DMS153 (cell line): ENCODE results near the gene SCN11A.
"Not testable (repeated sequence)": the region's sequence is repeated elsewhere in the genome, so short reads cannot be mapped to it uniquely, and the experiment has no call there.

Experiments used
- DNase-seq: peaks from one replicate; lab custom pipeline; 2025; lab: John Stamatoyannopoulos, UW

The SCN11A gene

GRCh38 chr3:39065197-39065596 is 13.5 kb upstream of the SCN11A start:
- DNase-seq = no peak

- no peak for DNase-seq
These were observed 12.9 kb upstream of the SCN11A start for GRCh38 chr3:39064646-39065045.

- no peak for DNase-seq
These were observed 11.4 kb upstream of the SCN11A start for GRCh38 chr3:39063143-39063542.

- no peak for DNase-seq
These were observed 10.4 kb upstream of the SCN11A start for GRCh38 chr3:39062180-39062579.

GRCh38 chr3:39061228-39061627 is 9.5 kb upstream of the SCN11A start:
- not testable (repeated sequence) for DNase-seq

- no peak for DNase-seq
These were observed 4.4 kb upstream of the SCN11A start for GRCh38 chr3:39056151-39056550.

- no peak for DNase-seq
These were observed 2.0 kb upstream of the SCN11A start for GRCh38 chr3:39053696-39054095.

- no peak for DNase-seq
These were observed 839 bp upstream of the SCN11A start for GRCh38 chr3:39052583-39052982.

- DNase-seq = no peak
These were observed 1.7 kb downstream of the SCN11A start for GRCh38 chr3:39050029-39050428.

GRCh38 chr3:39038165-39038564 is 13.6 kb downstream of the SCN11A start:
- DNase-seq = no peak

- no peak for DNase-seq
These were observed 22.2 kb downstream of the SCN11A start for GRCh38 chr3:39029556-39029955.

- DNase-seq = no peak
These were observed 23.2 kb downstream of the SCN11A start for GRCh38 chr3:39028546-39028945.

GRCh38 chr3:39025222-39025970 is 26.3 kb downstream of the SCN11A start:
- DNase-seq = no peak

- no peak for DNase-seq
These were observed 27.2 kb downstream of the SCN11A start for GRCh38 chr3:39024497-39024896.

- no peak for DNase-seq
These were observed 29.5 kb downstream of the SCN11A start for GRCh38 chr3:39022286-39022630.

GRCh38 chr3:39021465-39022285 is 30.1 kb downstream of the SCN11A start:
- no peak for DNase-seq

GRCh38 chr3:39021029-39021428 is 30.7 kb downstream of the SCN11A start:
- no peak for DNase-seq

- no peak for DNase-seq
These were observed 32.4 kb downstream of the SCN11A start for GRCh38 chr3:39019299-39019698.

GRCh38 chr3:39015418-39015817 is 36.3 kb downstream of the SCN11A start:
- no peak for DNase-seq

- no peak for DNase-seq
These were observed 37.7 kb downstream of the SCN11A start for GRCh38 chr3:39013921-39014509.

- no peak for DNase-seq
These were observed 38.5 kb downstream of the SCN11A start for GRCh38 chr3:39013289-39013688.

GRCh38 chr3:39011191-39011736 is 40.5 kb downstream of the SCN11A start:
- DNase-seq = no peak

- no peak for DNase-seq
These were observed 46.4 kb downstream of the SCN11A start for GRCh38 chr3:39005295-39005694.
